A172 (cell line): ENCODE measurements around the gene OR5M3. TPM values are rescaled to one million over a fixed set of nuclear protein-coding genes. Genes with fewer than 3 reads are reported as not detected.

Experiments
- DNase-seq: peaks from one replicate; pipeline ENCODE4 v3.0.0-alpha.2; 2015; ENCODE audit warnings: low spot score
- total RNA-seq: library from RNA; depleted of rRNA; stranded (reverse); fragments of >200 nt; shearing (Covaris generic); gene quantifications from 2 replicates; pipeline ENCODE4 v1.2.3, GENCODE V29; 2014; rRNA removed

OR5M3 gene
- total RNA-seq: not detected in 2 replicates

DNA sequence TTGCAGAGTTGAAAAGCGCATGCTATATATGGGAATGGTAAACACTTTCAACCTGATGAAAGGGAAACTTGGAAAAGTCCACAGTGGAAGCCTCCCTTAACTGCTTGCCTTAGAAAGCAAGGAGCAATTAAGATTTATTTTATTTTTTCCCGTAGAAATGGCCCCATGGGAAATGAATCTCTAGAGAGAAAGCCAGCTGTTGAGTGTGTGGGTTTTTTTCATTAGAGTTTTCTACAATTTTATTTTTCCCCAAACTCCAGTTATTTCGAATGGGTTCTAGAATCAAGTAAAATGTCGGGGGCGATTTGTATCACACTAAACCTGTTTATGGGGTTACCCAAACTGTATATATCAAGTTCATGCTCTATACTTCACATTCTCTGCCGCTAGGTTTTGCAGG is at the start of gene OR5M3:
Gene OR5M3, minus strand, starts transcription at position 101 of the 400 bp plus-strand sequence. CDS start 2,855 bp downstream, outside the sequence.
- DNase-seq: no peak

- DNase-seq: no peak
These were observed 48.9 kb upstream of the OR5M3 start for GRCh38 chr11:56522008-56522407.

DNA sequence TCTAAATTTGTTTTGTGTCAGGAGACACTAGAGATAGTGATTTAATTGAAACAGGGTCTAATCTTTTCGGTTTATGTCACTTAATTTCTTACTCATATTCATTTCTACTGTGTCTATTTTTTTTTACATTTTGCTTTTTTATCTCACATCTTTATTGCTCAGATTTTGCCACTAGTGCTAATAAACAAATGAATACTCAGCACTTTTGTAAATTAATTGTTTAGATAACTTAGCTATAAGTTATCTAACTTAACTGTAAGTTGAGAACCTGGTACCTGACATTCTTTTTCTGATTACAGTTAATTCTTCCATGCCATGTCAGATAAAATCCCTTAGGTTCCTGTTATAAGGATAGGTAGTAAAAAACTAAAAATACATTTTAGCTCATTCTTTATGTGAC is 40.1 kb upstream of the OR5M3 start:
- no peak for DNase-seq

DNA sequence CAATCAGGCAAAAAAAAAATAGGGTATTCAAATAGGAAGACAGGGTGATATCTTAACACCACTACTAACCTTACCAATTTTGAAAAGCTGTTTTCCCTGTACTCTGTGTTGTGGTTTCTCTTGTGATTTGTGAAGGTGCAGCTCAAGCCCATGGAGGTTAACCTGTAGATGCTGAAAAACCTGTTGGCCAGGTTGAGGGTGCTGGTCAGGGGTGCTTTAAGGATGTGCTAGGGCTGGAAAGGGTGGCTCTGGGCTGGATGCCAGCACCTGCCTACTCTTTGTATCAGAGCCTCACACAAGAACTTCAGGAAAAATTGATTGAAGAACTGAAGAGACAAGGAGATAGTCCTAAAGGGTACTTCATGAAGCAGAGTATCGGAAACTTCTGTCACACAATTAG is 36.3 kb upstream of the OR5M3 start:
- no peak for DNase-seq

DNA sequence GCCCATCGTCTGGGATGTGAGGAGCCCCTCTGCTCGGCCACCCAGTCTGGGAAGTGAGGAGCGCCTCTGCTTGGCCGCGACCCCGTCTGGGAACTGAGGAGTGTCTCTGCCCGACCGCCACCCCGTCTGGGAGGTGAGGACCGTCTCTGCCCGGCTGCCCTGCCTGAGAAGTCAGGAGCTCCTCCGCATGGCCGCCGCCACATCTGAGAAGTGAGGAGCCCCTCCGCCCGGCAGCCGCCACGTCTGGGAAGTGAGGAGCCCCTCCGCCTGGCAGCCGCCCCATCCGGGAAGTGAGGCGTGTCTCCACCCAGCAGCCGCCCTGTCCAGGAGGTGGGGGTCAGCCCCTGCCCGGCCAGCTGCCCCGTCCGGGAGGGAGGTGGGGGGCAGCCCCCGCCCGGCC is 23.9 kb upstream of the OR5M3 start:
- no peak for DNase-seq

GRCh38 chr11:56495117-56495516 is 22.0 kb upstream of the OR5M3 start:
- DNase-seq: no peak

DNA sequence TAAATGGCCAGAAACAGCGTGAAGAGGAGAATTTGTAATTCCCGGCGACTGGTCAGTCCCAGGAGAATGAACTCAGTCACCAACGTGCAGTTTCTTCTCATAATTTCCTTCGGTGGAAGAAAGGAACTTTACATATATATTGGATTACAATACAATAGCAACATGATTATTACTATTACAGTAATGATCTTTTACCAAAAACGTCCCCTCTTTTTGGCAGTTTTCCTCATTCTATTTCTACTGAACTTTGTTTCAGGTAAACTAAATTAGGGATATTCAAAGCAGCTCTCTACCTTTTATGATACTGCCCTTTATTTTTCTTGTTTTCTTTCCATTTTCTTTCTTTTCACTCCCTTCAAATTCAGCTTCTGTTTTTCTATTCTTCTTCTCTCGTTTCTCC is 18.1 kb upstream of the OR5M3 start, which contains the start of gene OR5M8:
Gene OR5M8, minus strand, starts transcription at position 101 of the 400 bp plus-strand sequence. Its CDS starts 0 bp downstream, at position 101.
- no peak for DNase-seq

DNA sequence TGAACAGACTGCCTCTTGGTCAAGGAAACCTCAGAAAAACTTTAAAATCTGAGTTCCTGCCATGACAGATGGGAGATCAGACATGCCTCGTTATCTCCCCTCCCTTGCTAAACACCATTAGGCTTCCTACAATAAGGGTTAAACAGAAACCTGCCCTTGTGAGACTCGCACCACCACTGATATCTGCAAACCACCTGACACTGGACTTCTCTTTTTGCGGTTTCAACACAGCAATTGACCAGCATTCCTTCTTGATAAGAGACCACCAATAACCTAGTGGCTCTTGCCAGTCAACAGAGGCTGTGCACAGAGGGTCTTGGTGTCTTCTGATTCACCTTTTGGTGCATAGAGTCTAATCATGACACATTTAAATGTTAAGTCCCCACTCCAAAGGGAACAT is 13.6 kb upstream of the OR5M3 start:
- no peak for DNase-seq

GRCh38 chr11:56474729-56475235 is 1.6 kb upstream of the OR5M3 start:
- no peak for DNase-seq

DNA sequence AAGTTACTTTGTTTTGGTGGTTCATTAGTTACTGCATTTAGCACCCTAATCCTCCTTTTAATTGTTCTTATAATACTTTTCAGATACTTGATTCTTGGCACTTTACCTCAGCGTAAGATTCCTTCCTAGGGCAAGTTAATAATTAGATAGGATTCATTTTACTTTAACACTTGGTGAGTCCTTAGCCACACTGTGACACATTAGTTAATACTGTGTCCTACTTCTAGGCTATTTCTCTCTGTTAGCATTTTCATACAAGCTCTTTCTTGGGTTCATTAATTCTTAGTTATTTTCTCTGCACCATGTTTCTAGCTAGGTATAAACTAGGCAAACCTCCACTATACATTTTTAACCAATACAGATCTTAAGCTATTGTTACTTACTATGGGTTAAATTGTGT is 16.1 kb downstream of the OR5M3 start:
- no peak for DNase-seq

- DNase-seq: no peak
These were observed 19.6 kb downstream of the OR5M3 start for GRCh38 chr11:56453521-56453920.

Other genes starting within 250 kb of the OR5M3 start
- not detected in 2 replicates for gene OR5T2, start 239.1 kb downstream of the OR5M3 start, total RNA-seq
- not detected in 2 replicates for gene OR5T3, start 221.1 kb downstream of the OR5M3 start, total RNA-seq
- not detected in 2 replicates for gene OR5T1, start 199.2 kb downstream of the OR5M3 start, total RNA-seq
- gene OR8H1, start 181.1 kb downstream of the OR5M3 start, total RNA-seq: not detected in 2 replicates
- gene OR8K3, start 158.2 kb downstream of the OR5M3 start, total RNA-seq: not detected in 2 replicates
- gene OR8K1, start 127.3 kb downstream of the OR5M3 start, total RNA-seq: not detected in 2 replicates
- gene OR8J1, start 119.1 kb downstream of the OR5M3 start, total RNA-seq: not detected in 2 replicates
- not detected in 2 replicates for gene OR8U1, start 97.7 kb downstream of the OR5M3 start, total RNA-seq
- not detected in 2 replicates for gene OR5AL1, start 60.7 kb downstream of the OR5M3 start, total RNA-seq
- not detected in 2 replicates for gene OR5M8, start 18.0 kb upstream of the OR5M3 start, total RNA-seq
- gene OR5M11, start 69.9 kb upstream of the OR5M3 start, total RNA-seq: not detected in 2 replicates
- gene OR5M10, start 104.4 kb upstream of the OR5M3 start, total RNA-seq: not detected in 2 replicates
- not detected in 2 replicates for gene OR5M1, start 141.5 kb upstream of the OR5M3 start, total RNA-seq
- not detected in 2 replicates for gene OR5AP2, start 169.1 kb upstream of the OR5M3 start, total RNA-seq
- not detected in 2 replicates for gene OR5AR1, start 190.3 kb upstream of the OR5M3 start, total RNA-seq
- gene OR9G1, start 225.7 kb upstream of the OR5M3 start, total RNA-seq: not detected in 2 replicates